HG03139 (cell line): Measurements from ENCODE around the gene ABAT.

ENCODE experiments used
- ATAC-seq: cut with Tn5 transposase; IDR thresholded peaks from one replicate; pipeline ENCODE4 v1.9.1; 2021; ENCODE audit not compliant: unreplicated experiment

The ABAT gene

DNA sequence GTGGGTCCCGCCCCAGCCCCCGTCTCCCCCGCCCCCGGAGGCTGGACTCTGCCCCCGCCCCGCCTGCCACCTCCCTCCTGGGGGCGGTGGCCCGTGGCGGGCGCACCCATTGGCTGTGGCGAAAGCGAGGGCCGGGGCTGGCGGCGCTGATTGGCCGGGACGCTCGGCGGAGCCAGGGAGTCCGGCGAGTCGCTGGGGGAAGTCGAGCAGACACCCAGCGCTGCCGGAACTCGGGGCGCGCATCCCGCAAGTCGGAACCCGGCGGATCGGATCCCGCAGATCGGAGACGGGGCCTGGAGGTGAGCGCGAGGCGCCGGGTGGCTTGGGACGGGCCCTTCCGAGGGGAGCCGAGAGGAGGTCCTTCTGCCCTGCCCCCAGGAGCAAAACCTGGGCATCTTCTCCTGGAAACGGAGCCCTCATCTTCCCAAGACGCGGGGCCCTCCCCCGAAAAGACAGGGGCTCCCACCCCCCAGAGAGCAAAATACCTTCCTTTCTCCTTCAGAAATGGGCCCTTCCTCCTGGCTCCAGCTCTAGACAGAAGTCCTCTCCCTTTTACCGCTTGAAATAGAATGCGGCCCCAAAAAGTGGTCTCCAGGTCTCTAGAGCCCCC is at the start of gene ABAT:
TSS of gene ABAT (plus strand) at position 205 of the 610 bp plus-strand sequence. CDS start 61,123 bp downstream, outside the sequence.
- peak; percentile 99 for ATAC-seq

DNA sequence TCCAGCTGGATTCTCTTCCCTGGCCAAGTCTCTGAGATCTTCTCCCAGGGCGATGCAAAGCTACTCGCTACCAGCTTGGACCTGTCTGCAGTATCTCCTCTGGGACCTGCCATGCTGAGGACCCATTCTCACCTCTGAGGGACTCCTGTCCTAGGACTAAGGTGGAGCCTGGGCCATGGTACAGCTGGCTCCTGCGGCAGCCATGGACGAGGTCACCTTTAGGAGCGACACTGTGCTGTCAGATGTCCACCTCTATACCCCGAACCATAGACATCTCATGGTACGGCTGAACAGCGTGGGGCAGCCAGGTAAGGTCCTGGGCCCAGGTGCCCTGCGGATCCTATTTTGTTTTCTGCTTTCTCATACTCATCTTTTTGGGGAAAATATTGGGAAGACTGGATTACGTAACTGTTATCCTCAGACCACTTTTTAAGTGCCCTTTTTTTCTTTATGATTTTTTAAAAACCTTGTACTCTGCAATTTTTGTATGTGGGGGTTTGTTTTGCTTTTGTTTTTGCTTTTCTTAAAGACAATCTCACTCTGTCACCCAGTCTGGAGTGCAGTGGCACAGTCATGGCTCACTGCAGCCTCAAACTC is 48.8 kb upstream of the ABAT start:
- ATAC-seq = no peak

DNA sequence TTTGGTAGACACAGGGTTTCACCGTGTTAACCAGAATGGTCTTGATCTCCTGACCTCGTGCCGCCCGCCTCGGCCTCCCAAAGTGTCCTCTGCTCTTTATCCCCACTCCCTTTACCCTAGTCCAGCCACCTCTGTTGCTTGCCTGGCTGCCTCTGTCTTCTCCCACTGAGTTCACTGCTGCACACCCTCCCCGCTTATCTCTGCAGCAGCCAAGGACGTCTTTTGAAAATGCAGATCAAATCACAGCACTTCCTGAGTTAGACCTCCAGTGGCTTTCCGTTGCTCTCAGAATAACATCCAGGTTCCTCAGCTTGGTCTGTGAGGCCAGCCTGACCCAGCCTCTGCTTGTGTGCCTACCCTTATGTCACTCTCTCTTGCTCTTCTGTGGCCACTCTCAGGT is 47.5 kb upstream of the ABAT start:
- no peak for ATAC-seq

DNA sequence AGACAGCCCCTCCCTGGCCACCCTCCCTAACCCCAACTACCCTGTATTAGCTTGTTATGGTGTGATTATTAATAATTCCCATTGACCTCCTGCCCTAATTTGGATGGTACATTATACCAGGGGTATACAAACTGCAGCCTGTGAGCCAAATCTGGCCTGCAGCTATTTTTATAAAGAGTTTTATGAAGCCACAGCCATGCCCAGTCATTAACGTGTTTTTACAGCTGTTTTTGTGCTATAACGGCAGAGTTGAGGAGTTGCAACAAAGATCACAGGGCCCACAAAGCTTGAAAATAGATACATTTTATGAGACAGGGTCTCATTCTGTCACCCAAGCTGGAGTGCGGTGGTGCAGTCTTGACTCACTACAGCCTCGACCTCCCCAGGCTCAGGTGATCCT is 47.0 kb upstream of the ABAT start:
- no peak for ATAC-seq

DNA sequence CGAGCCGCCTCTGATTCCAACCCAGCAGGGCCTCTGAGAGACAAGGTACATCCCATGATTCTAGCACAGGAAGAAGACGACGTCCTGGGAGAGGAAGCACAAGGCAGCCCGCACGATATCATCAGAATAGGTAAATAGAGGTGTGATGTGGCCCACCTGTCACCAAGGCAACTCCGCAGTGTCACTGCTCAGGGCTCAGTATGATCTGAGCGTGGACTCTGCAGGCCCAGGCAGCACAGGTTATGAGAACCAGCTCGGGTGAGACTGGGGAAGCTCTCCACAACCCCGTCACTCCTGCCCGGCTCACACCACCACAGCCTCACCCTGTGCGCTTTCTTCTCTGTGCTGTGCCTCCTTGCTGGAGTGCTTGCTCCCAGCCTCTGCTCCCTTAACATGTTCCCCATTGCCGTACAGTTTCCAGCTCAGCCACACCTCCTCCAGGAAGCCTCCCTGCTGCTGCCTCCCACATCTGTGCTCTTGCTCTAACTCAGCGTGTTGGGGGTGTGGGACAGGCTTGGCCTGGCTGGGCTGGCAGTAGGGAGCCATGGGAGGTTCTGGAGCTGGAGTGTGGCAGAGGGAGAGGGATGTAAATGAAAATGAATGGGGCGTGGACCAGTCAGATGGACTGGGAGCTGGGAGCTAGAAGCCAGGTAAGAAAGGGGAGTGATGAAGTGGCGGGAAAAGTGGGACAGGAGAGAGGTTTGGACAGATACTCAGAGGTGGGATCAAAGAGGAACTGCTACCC is 45.3 kb upstream of the ABAT start:
- no peak for ATAC-seq

DNA sequence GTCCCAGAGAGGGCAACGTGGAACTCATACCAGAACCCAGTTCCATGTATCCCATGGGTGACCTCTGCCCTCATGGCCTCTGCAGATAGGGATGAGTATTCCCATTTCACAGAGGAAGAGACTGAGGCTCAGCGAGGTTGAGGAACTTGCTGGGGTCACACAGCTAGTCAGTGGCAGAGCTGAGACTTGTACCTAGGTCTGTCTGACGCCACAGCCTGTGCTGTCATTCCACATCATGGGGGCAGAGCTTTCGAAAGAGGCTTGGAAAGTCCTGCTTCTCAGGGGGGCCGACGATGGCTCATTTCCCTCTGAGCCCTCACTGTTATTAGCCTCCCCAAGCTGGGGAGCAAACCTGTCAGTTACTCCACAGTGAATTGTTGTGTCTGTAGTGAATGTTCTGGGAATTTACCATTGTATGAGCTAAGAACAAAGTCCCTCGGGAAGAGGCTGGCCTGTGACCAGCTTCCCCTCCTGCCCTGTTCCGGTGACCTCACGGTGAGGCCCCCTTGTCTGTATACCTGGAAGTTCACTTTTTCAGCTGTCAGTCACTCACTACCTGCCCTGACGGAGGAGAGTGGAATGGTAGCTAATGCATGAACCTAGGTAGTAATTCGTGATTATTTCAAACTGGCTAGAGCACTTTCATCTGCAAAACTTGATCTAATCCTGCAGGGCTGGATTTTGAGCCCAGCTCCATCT is 44.0 kb upstream of the ABAT start:
- ATAC-seq = no peak

DNA sequence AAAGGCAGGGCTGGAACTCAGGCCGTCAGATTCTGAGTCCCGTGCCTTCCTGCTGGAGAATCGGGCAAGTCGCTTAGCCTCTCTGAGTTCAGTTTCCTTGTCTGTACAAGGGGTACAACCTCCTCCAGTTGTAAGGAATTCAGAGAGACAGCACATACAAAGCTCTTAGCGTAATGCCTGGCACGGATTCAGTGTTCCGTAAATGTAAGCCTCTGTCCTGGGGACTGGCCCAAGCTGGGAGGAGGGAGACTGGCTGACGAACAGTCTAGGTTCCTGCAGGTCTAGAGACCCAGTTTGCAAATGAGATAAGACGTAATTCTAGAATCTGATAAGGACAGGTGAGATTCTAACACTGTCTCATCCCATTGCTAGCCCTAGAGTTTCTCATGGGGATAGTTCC is 43.0 kb upstream of the ABAT start:
- ATAC-seq = no peak

DNA sequence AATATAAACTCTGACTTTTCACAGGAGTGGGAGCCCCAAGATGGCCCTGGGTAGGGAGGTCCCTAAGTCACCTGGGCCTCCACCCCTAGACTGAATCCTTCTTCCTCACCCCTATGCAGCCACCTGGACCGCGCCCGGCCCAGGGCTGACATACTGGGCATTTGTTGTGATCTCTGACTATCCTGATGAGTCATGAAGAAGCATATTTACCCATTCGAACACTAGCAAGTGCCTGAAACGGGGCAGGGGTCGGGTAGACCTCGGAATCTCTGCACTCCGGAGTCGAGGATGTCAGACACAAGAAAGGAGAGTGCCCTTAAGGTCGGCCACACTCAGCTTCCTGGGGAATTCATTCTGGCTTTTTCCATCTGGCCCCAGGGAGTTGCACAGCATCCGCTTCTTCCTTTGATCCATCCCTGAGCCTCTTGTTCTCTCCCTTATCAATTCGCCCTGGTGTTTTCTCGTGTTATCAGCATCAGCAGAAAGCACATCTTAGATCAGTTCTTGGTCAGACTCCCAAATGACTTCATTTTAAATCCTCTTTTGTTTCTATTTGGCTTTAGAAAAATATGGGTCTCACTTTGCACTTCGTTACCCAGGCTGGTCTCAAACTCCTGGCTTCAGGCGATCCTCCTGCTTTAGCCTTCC is 42.5 kb upstream of the ABAT start:
- no peak for ATAC-seq

DNA sequence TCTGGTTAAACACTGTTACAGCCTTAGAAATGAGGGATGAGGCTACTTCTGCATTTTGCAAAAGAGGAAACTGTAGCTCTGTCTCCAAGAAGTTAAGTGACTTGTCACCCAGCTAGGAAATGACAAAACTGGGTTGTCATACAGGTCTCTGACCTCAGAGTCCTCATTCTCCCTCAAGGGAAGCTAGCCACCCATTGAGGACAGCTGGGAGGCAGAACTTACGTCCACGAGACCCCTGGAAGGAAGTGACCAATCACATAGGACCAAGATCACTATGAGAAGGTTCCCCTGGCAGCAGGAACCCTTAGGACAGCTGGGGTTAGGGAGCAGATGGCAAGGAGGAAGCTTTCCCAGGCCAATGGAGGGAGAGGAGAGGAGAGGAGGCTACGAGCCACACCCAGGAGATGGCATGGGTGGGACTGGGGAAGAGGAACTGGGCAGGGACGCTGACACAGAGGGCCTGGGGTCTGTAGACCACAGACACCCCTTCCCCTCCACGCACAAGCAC is 41.7 kb upstream of the ABAT start:
- no peak for ATAC-seq

DNA sequence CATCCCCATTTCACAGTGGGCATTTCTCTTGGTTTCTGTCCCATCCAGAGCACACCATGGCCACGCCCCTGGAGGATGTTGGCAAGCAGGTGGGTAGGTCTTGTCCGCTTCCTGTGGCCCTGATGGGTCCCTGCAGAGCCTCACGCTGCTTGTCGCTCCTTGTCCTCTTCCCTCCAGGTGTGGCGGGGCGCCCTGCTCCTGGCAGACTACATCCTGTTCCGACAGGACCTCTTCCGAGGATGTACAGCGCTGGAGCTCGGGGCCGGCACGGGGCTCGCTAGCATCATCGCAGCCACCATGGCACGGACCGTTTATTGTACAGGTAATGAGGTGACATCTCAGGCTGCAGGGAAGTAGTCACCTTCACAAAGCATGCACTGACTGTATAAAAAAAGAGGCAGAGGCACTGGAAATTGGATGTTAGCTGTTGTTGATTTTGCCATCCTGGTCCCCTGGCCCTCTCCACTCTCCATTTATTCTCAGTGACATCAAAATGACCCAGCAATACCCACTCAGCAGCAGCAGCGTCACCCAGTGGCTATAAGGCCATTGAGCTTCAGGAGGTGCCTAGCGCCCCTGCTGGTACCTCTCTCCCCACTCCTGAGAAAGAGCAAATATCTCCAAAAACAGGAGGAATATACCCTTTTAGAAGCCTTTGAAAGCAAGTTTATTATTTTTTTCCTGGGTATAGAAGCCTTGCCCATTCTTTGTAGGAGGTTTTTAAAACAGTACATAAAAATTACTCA is 39.3 kb upstream of the ABAT start:
- no peak for ATAC-seq

DNA sequence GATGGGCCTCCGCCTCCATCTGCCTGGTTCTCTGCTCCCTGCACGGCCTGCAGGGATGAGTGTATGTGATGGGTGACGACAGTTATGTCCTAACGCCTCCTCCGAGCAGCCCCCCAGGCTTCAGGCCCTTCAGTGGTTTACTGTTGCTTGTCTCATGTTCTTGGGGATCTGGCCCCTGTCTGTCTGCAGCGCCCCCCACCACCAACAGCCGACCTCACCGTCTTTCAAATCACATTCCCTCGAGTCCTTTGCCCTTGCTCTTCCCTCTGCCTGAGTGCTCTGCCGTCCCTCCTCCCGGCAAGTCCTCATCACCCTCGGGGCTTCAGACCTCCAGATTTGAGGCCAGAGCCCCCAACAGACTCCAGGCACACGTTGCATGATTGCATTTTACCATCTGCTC is 34.7 kb upstream of the ABAT start:
- ATAC-seq = no peak

DNA sequence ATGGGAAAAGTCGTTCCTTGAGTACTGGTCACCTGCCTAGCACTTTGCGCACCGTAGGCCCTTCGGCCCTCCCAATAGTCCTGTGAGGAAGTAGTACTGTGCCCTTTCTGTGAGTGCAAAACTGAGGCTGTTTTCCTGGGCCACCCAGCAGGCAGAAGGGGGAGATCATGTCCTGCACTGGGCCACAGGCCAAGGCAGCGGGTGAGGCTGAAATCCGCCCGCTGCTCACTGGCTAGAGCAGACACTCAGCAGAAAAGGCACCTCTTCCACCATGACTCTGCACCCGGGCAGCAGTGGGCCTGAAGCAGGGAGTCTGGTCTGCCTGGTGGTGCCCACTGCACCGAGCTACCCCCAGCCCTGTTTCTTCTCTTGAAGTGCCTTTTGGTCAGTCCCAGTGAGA is 32.7 kb upstream of the ABAT start:
- ATAC-seq = no peak

DNA sequence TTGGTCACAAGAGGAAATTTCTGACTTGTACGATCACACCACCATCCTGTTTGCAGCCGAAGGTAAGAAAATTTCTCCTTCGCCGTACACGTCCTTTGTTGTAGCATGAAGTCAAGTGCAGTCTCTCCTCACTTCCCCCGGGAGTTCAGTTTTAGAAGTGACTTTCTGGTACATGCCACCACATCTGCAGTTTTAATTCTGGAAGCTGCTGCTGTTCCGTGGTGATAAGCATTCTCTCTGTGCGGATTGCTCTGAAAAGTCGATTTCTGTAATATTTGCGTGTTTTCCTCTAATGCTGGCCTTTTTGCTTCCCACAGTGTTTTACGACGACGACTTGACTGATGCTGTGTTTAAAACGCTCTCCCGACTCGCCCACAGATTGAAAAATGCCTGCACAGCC is 32.3 kb upstream of the ABAT start:
- no peak for ATAC-seq

DNA sequence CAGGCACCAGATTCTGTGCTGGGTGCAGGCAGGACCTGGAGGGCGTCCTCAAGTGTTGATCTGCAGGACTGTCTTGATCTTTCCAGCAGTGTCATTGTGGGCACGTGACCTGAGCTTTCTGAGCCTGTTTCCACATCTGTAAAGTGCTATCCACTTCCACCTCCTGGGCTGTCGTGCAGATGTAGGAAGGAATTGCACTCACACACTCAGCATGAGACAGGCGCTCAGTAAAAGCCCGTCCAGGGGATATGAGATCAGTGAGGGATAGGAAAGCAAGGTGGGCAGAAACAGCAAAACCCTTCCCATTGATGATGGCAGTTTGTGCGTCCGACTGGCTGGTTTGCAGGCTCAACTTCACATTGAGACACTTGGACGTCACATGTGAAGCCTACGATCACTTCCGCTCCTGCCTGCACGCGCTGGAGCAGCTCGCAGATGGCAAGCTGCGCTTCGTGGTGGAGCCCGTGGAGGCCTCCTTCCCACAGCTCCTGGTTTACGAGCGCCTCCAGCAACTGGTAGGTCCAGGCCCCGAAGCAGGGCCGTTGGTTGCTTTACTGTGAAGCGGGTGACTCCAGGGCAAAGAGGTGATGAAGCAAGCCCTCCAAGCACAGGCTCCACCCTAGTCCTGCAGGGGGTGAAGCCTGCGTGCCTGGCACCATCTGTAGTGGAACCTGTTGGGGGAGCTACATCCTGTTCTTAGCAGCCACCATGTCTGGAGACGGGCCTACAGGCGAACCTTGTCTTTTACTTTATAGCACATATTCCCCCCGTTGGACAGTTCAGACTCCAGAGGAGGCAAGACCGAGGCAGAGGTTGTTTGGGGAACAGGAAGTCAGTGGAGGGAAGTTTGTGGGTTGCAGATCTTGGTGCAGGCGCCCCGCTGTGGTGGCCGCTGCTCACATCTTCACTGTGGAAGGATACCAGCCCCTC is 29.9 kb upstream of the ABAT start:
- ATAC-seq = no peak

DNA sequence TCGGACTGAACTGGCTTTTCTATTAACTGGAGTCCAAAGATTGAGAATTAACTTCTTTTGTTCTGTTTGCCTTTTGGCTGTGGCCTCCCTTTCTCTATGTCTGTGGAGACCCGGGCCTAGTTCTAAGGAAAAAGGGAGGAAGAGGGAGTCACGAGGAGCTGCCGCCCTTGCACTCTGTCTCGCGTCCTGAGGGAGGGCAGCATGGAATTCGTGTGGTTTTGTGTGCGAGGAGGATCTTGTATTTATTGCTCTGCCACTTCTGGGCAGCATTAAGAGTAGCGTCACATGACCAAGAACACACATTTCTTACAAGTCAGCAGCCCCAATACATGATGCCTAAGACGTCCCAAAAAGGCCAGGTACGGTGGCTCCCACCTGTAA is 29.3 kb upstream of the ABAT start:
- ATAC-seq = no peak

DNA sequence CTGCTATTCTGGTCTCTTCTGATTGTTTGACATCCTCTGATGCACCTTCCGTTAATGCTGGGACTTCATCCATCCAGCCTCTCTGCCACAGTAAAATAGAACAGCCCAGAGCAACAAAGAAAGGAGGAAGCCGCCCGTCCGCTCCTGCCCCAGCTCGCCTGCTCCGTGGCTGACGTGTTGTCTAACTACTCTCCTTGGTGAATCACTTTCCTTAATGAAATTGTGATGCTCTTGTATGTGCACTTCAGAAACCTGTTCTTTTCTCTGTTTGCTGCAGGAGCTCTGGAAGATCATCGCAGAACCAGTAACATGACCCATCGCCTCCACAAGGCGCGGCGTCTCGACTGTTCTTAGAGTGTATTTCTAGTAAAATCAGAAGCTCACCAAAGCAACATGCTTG is 28.6 kb upstream of the ABAT start:
- ATAC-seq = no peak

DNA sequence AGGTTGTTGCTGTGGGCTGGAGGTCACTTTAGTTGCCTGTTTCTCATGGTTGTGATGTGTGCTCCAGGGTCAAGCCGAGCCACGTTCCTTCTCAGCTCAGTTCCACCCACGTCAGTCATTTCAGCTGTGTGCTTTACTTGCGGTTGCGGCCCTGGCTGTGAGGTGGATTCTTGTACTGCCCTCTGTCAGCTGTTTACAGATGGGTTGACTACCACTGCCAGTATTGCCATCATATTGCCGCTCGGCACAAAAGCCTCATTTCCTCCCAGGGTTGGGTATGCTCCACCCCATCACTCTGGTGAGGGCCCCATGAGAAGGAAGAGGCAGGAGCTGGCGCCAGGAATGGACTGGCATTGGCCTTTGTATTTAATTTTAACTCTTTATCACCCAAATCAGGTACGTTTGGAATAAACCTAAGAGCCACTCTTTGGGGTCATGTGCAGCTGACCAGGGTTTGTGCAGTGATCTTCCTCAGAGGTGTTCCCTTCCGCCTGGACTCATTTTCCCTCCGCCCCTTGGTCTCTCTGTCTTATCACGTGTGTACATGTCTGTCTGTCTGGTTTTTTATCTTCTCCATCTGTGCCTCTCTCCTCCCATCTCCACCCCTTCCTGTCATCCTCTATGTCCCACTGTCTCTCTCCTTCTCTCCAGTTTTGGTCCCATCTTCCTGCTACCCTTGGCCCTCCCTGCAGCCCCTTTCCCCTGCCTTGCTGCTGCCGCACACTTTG is 27.9 kb upstream of the ABAT start:
- no peak for ATAC-seq

DNA sequence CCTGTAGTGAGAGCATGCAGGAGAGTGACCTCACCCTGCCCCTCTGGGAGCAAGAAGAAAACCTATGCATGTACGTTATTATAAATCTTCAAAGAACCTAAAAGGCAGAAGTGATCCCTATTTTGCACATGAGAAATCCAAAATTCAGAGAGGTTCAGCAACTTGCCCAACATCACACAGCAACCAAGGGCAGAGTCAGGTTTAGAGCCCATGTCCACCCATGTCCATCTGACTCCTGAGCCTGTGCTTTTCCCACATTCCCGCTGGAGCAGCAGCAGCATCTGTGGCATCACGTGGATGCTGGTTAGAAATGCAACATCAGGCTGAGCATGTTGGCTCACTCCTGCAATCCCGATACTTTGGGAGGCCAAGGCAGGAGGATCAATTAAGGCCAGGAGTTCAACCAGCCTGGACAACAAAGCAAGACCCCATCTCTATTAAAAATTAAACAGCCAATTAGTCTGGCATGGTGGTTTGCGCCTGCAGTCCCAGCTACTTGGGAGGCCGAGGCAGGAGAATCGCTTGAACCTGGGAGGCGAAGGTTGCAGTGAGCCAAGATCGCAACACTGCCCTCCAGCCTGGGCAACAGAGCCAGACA is 26.6 kb upstream of the ABAT start:
- no peak for ATAC-seq
